GM23338 (cell line): ENCODE measurements around the gene ECT2. TPM values are rescaled to one million over a fixed set of nuclear protein-coding genes. Genes with fewer than 3 reads are reported as not detected.

Experiments
- ATAC-seq: fragments of 200-7000 bp; cut with Tn5 transposase; 3 replicates; pipeline ENCODE4 v1.9.1; 2020
- DNase-seq: peaks from one replicate; pipeline ENCODE4 v3.0.0-alpha.2; 2015; ENCODE audit warnings: low spot score
- H2AFZ ChIP-seq: fragments of 200-600 bp; sonication (generic); 2 replicates; pipeline ENCODE4 v1.8.0; 2016; ENCODE audit warnings: antibody characterized with exemption, mild to moderate bottlenecking, moderate library complexity
- H3F3A ChIP-seq: fragments of 200-600 bp; sonication (generic); replicated peaks from 2 replicates; pipeline ENCODE4 v1.8.0; 2017; ENCODE audit warnings: antibody characterized with exemption, mixed run types, low read depth
- H3K27ac ChIP-seq: fragments of 200-600 bp; sonication (generic); 2 replicates; pipeline ENCODE4 v1.6.1; 2016; ENCODE audit warnings: low read depth
- H3K27me3 ChIP-seq: fragments of 200-600 bp; sonication (generic); 2 replicates; pipeline ENCODE4 v1.8.0; 2016; ENCODE audit warnings: mild to moderate bottlenecking, mixed run types, moderate library complexity; ENCODE audit not compliant: insufficient read depth
- H3K36me3 ChIP-seq: fragments of 200-600 bp; sonication (generic); 2 replicates; pipeline ENCODE4 v1.8.0; 2016; ENCODE audit warnings: mild to moderate bottlenecking; ENCODE audit not compliant: insufficient read depth
- H3K4me1 ChIP-seq: fragments of 200-600 bp; sonication (generic); 2 replicates; pipeline ENCODE4 v1.8.0; 2016; ENCODE audit warnings: mild to moderate bottlenecking, moderate library complexity; ENCODE audit not compliant: insufficient read depth
- H3K4me2 ChIP-seq: fragments of 200-600 bp; sonication (generic); 2 replicates; pipeline ENCODE4 v1.7.1; 2017; ENCODE audit warnings: mixed run types
- H3K4me3 ChIP-seq: fragments of 200-600 bp; sonication (generic); 2 replicates; pipeline ENCODE4 v1.6.1; 2016; ENCODE audit warnings: mixed run types
- H3K79me2 ChIP-seq: fragments of 200-600 bp; sonication (generic); replicated peaks from 2 replicates; pipeline ENCODE4 v1.8.0; 2017; ENCODE audit warnings: mild to moderate bottlenecking; ENCODE audit not compliant: insufficient read depth
- H3K9me2 ChIP-seq: fragments of 200-600 bp; sonication (generic); 2 replicates; pipeline ENCODE4 v1.8.0; 2017; ENCODE audit not compliant: insufficient read depth
- H4K20me1 ChIP-seq: fragments of 200-600 bp; sonication (generic); replicated peaks from 2 replicates; pipeline ENCODE4 v1.8.0; 2017; ENCODE audit warnings: mild to moderate bottlenecking; ENCODE audit not compliant: insufficient read depth
- H3K27ac Mint-ChIP-seq: 2 replicates; pipeline ENCODE4 v1.8.0; 2020; ENCODE audit warnings: inconsistent platforms, mild to moderate bottlenecking, moderate library complexity, mixed read lengths
- H3K27me3 Mint-ChIP-seq: 3 replicates; pipeline ENCODE4 v1.8.0; 2022; ENCODE audit warnings: low read depth, mild to moderate bottlenecking, moderate library complexity, mixed read lengths, inconsistent platforms; ENCODE audit not compliant: insufficient read depth, poor library complexity
- H3K36me3 Mint-ChIP-seq: 3 replicates; pipeline ENCODE4 v1.8.0; 2021; ENCODE audit warnings: low read depth, mild to moderate bottlenecking, inconsistent platforms, moderate library complexity, mixed read lengths
- H3K4me1 Mint-ChIP-seq: 3 replicates; pipeline ENCODE4 v1.8.0; 2020; ENCODE audit warnings: mild to moderate bottlenecking, inconsistent platforms, mixed read lengths
- H3K4me3 Mint-ChIP-seq: 3 replicates; pipeline ENCODE4 v1.8.0; 2021; ENCODE audit warnings: moderate library complexity, mild to moderate bottlenecking, inconsistent platforms, mixed read lengths
- H3K9me3 Mint-ChIP-seq: 3 replicates; pipeline ENCODE4 v1.8.0; 2020; ENCODE audit warnings: moderate library complexity, mild to moderate bottlenecking, inconsistent platforms, mixed read lengths
- CREB1 ChIP-seq: fragments of 250-450 bp; sonication (Bioruptor Pico); IDR thresholded peaks from 2 replicates; pipeline ENCODE4 v1.5.0; 2020; ENCODE audit warnings: low read depth, mild to moderate bottlenecking, moderate library complexity
- EZH2 ChIP-seq: fragments of 200-600 bp; sonication (generic); IDR thresholded peaks from one replicate; pipeline ENCODE4 v1.8.0; 2017; ENCODE audit warnings: antibody characterized with exemption, mild to moderate bottlenecking, low read depth; ENCODE audit not compliant: unreplicated experiment
- EZH2phosphoT487 ChIP-seq: fragments of 200-600 bp; sonication (generic); IDR thresholded peaks from one replicate; pipeline ENCODE4 v1.8.1; 2018; ENCODE audit warnings: antibody characterized with exemption; ENCODE audit not compliant: unreplicated experiment
- JUNB ChIP-seq: IDR thresholded peaks from one replicate; pipeline ENCODE4 v1.6.1; 2016; ENCODE audit warnings: antibody characterized with exemption; ENCODE audit not compliant: unreplicated experiment
- NANOG ChIP-seq: IDR thresholded peaks from 2 replicates; pipeline ENCODE4 v1.6.1; 2016; ENCODE audit warnings: antibody characterized with exemption, borderline replicate concordance
- POLR2AphosphoS5 ChIP-seq: IDR thresholded peaks from 2 replicates; pipeline ENCODE4 v1.6.1; 2016; ENCODE audit warnings: antibody characterized with exemption, low read depth
- STAT1 ChIP-seq: IDR thresholded peaks from one replicate; pipeline ENCODE4 v1.6.1; 2016; ENCODE audit warnings: antibody characterized with exemption; ENCODE audit not compliant: unreplicated experiment
- ZNF331 ChIP-seq: fragments of 250-450 bp; sonication (Bioruptor Pico); IDR thresholded peaks from 2 replicates; pipeline ENCODE4 v1.5.0; 2020; ENCODE audit warnings: low read depth, mild to moderate bottlenecking, moderate library complexity
- polyA plus RNA-seq: library from polyadenylated mRNA; unstranded; fragments of >200 nt; fragmentation: Nextera tagmentation; extraction: Ambion mirVana; gene quantifications from 2 replicates; pipeline ENCODE4 v1.2.1, GENCODE V29; 2016
- total RNA-seq: library from RNA; depleted of rRNA; stranded (reverse); fragments of >200 nt; shearing (Covaris generic); gene quantifications from 2 replicates; pipeline ENCODE4 v1.2.3, GENCODE V29; 2014
- TF ChIP-seq, protein P1 (sequence below), 2 experiments: fragments of 200-600 bp in 1 of 2; sonication (generic) in 1 of 2; conservative IDR thresholded peaks; 2 replicates each; pipeline versions ENCODE4 v1.5.1 to v1.6.1; 2016 to 2017; ENCODE audit warnings: antibody characterized with exemption in 2 of 2, low read depth in 2 of 2, mild to moderate bottlenecking in 2 of 2, moderate library complexity in 1 of 2
- TF ChIP-seq, protein P2 (sequence below): fragments of 250-450 bp; sonication (Bioruptor Pico); IDR thresholded peaks from 2 replicates; pipeline ENCODE4 v1.5.0; 2020; ENCODE audit warnings: mild to moderate bottlenecking, moderate library complexity
- TF ChIP-seq, protein P3 (sequence below): IDR thresholded peaks from one replicate; pipeline ENCODE4 v1.6.1; 2018; ENCODE audit warnings: antibody characterized with exemption; ENCODE audit not compliant: unreplicated experiment

The ECT2 gene
- total and polyA plus RNA-seq, 2 experiments from 2014 or later = 102 to 111 TPM

DNA sequence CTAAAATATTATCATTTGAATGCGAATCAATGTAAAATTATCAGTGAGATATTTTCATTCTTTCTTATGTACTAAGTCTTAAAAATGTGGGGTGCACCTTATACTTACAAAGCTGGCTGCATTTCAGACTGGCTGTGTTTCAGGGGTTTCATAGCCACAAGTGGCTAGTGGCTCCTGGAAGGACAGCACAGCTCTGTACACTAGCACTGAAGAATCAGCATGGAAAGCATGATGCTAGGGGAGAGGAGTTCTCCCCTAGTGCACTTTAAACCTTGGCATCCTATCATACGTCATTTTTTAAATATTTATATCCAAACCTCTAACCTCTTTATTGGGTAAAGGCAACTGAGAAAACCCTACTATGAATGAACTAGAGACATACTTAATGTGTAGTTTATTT is 66.4 kb downstream of the ECT2 start (continued):
- TF ChIP-seq, protein P1, sequence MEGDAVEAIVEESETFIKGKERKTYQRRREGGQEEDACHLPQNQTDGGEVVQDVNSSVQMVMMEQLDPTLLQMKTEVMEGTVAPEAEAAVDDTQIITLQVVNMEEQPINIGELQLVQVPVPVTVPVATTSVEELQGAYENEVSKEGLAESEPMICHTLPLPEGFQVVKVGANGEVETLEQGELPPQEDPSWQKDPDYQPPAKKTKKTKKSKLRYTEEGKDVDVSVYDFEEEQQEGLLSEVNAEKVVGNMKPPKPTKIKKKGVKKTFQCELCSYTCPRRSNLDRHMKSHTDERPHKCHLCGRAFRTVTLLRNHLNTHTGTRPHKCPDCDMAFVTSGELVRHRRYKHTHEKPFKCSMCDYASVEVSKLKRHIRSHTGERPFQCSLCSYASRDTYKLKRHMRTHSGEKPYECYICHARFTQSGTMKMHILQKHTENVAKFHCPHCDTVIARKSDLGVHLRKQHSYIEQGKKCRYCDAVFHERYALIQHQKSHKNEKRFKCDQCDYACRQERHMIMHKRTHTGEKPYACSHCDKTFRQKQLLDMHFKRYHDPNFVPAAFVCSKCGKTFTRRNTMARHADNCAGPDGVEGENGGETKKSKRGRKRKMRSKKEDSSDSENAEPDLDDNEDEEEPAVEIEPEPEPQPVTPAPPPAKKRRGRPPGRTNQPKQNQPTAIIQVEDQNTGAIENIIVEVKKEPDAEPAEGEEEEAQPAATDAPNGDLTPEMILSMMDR (conservative IDR thresholded peaks at IDR 0.05; ENCODE audit: low read depth in 2 of 2) = no peak
- TF ChIP-seq, protein P2, sequence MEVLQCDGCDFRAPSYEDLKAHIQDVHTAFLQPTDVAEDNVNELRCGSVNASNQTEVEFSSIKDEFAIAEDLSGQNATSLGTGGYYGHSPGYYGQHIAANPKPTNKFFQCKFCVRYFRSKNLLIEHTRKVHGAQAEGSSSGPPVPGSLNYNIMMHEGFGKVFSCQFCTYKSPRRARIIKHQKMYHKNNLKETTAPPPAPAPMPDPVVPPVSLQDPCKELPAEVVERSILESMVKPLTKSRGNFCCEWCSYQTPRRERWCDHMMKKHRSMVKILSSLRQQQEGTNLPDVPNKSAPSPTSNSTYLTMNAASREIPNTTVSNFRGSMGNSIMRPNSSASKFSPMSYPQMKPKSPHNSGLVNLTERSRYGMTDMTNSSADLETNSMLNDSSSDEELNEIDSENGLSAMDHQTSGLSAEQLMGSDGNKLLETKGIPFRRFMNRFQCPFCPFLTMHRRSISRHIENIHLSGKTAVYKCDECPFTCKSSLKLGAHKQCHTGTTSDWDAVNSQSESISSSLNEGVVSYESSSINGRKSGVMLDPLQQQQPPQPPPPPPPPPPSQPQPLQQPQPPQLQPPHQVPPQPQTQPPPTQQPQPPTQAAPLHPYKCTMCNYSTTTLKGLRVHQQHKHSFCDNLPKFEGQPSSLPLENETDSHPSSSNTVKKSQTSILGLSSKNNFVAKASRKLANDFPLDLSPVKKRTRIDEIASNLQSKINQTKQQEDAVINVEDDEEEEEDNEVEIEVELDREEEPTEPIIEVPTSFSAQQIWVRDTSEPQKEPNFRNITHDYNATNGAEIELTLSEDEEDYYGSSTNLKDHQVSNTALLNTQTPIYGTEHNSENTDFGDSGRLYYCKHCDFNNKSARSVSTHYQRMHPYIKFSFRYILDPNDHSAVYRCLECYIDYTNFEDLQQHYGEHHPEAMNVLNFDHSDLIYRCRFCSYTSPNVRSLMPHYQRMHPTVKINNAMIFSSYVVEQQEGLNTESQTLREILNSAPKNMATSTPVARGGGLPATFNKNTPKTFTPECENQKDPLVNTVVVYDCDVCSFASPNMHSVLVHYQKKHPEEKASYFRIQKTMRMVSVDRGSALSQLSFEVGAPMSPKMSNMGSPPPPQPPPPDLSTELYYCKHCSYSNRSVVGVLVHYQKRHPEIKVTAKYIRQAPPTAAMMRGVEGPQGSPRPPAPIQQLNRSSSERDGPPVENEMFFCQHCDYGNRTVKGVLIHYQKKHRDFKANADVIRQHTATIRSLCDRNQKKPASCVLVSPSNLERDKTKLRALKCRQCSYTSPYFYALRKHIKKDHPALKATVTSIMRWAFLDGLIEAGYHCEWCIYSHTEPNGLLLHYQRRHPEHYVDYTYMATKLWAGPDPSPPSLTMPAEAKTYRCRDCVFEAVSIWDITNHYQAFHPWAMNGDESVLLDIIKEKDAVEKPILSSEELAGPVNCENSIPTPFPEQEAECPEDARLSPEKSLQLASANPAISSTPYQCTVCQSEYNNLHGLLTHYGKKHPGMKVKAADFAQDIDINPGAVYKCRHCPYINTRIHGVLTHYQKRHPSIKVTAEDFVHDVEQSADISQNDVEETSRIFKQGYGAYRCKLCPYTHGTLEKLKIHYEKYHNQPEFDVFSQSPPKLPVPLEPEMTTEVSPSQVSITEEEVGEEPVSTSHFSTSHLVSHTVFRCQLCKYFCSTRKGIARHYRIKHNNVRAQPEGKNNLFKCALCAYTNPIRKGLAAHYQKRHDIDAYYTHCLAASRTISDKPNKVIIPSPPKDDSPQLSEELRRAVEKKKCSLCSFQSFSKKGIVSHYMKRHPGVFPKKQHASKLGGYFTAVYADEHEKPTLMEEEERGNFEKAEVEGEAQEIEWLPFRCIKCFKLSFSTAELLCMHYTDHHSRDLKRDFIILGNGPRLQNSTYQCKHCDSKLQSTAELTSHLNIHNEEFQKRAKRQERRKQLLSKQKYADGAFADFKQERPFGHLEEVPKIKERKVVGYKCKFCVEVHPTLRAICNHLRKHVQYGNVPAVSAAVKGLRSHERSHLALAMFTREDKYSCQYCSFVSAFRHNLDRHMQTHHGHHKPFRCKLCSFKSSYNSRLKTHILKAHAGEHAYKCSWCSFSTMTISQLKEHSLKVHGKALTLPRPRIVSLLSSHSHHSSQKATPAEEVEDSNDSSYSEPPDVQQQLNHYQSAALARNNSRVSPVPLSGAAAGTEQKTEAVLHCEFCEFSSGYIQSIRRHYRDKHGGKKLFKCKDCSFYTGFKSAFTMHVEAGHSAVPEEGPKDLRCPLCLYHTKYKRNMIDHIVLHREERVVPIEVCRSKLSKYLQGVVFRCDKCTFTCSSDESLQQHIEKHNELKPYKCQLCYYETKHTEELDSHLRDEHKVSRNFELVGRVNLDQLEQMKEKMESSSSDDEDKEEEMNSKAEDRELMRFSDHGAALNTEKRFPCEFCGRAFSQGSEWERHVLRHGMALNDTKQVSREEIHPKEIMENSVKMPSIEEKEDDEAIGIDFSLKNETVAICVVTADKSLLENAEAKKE (CRISPR knock-in tag) = no peak

DNA sequence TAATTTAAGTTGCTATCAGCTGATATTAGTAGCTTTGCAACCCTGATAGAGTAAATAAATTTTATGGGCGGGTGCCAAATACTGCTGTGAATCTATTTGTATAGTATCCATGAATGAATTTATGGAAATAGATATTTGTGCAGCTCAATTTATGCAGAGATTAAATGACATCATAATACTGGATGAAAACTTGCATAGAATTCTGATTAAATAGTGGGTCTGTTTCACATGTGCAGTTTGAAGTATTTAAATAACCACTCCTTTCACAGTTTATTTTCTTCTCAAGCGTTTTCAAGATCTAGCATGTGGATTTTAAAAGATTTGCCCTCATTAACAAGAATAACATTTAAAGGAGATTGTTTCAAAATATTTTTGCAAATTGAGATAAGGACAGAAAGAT is 70.0 kb downstream of the ECT2 start:
- no peak for ATAC-seq
- TF ChIP-seq EZH2 = no peak
- TF ChIP-seq CREB1 (CRISPR knock-in tag) = no peak
- TF ChIP-seq, protein P3, sequence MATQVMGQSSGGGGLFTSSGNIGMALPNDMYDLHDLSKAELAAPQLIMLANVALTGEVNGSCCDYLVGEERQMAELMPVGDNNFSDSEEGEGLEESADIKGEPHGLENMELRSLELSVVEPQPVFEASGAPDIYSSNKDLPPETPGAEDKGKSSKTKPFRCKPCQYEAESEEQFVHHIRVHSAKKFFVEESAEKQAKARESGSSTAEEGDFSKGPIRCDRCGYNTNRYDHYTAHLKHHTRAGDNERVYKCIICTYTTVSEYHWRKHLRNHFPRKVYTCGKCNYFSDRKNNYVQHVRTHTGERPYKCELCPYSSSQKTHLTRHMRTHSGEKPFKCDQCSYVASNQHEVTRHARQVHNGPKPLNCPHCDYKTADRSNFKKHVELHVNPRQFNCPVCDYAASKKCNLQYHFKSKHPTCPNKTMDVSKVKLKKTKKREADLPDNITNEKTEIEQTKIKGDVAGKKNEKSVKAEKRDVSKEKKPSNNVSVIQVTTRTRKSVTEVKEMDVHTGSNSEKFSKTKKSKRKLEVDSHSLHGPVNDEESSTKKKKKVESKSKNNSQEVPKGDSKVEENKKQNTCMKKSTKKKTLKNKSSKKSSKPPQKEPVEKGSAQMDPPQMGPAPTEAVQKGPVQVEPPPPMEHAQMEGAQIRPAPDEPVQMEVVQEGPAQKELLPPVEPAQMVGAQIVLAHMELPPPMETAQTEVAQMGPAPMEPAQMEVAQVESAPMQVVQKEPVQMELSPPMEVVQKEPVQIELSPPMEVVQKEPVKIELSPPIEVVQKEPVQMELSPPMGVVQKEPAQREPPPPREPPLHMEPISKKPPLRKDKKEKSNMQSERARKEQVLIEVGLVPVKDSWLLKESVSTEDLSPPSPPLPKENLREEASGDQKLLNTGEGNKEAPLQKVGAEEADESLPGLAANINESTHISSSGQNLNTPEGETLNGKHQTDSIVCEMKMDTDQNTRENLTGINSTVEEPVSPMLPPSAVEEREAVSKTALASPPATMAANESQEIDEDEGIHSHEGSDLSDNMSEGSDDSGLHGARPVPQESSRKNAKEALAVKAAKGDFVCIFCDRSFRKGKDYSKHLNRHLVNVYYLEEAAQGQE = no peak
- TF ChIP-seq POLR2AphosphoS5 = no peak
- TF ChIP-seq, protein P1 (conservative IDR thresholded peaks at IDR 0.05; ENCODE audit: low read depth in 2 of 2) = no peak
- no peak for TF ChIP-seq JUNB
- TF ChIP-seq NANOG = no peak
- TF ChIP-seq STAT1 = no peak
- TF ChIP-seq ZNF331 (CRISPR knock-in tag) = no peak
- TF ChIP-seq EZH2phosphoT487 = no peak
- H3K36me3 Mint-ChIP-seq = peaks cover 28% of the 10 kb centered on the region; the same call in 2 of the 3 replicates
- H4K20me1 ChIP-seq = no peaks in the 10 kb centered on the region
- H3K79me2 ChIP-seq = no peaks in the 10 kb centered on the region
- H3K4me3 ChIP-seq = no peak overlapping the region
- H3K4me2 ChIP-seq = no peak overlapping the region
- no peak overlapping the region for H2AFZ ChIP-seq
- no peak overlapping the region; the same call in 1 of the 2 replicates for H3K27ac Mint-ChIP-seq
- no peak for DNase-seq
- no peaks in the 10 kb centered on the region for H3K4me1 ChIP-seq
- H3F3A ChIP-seq = no peaks in the 10 kb centered on the region
- peaks cover 12% of the 10 kb centered on the region for H3K36me3 ChIP-seq
- no peak overlapping the region for H3K4me3 Mint-ChIP-seq
- no peaks in the 10 kb centered on the region for H3K27me3 Mint-ChIP-seq
- H3K27ac ChIP-seq = no peak overlapping the region
- H3K9me3 Mint-ChIP-seq = peaks cover 3% of the 10 kb centered on the region; the same call in 1 of the 3 replicates
- H3K27me3 ChIP-seq = no peaks in the 10 kb centered on the region
- no peaks in the 10 kb centered on the region for H3K9me2 ChIP-seq
- H3K4me1 Mint-ChIP-seq = peaks cover 5% of the 10 kb centered on the region; the same call in 2 of the 3 replicates
